GM10266 (cell line): ENCODE results near the gene GARIN5A.

ENCODE experiments used
- DNase-seq: peaks from one replicate; pipeline ENCODE4 v3.0.0; 2012; ENCODE audit errors: extremely low spot score
- CTCF ChIP-seq: IDR thresholded peaks from 2 replicates; pipeline ENCODE4 v1.5.1; 2012; ENCODE audit warnings: mild to moderate bottlenecking, low read depth; ENCODE audit not compliant: control insufficient read depth, insufficient read depth; ENCODE audit errors: missing control alignments

GARIN5A gene

DNA sequence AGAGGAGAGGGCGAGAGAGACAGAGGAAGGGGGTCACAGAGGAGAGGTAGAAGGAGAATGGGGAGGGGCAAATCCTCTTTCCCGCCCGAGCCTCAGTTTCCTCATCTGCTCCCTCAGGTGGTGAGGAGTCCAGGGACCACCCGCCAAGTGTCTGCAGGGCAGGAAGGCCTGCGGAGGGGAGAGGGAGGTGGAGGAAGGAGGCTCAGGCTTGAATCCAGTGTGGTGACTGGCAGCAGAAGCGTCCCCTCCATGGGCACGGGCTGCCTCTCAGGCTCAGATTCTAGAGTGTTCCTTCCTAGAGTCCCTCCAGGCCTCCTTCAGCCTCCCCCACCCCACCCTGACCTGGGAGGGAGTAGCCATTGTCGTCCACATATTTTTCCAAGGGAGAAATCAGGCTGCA lies 16.5 kb upstream of the GARIN5A start:
- no peak for DNase-seq
- no peak for TF ChIP-seq CTCF

DNA sequence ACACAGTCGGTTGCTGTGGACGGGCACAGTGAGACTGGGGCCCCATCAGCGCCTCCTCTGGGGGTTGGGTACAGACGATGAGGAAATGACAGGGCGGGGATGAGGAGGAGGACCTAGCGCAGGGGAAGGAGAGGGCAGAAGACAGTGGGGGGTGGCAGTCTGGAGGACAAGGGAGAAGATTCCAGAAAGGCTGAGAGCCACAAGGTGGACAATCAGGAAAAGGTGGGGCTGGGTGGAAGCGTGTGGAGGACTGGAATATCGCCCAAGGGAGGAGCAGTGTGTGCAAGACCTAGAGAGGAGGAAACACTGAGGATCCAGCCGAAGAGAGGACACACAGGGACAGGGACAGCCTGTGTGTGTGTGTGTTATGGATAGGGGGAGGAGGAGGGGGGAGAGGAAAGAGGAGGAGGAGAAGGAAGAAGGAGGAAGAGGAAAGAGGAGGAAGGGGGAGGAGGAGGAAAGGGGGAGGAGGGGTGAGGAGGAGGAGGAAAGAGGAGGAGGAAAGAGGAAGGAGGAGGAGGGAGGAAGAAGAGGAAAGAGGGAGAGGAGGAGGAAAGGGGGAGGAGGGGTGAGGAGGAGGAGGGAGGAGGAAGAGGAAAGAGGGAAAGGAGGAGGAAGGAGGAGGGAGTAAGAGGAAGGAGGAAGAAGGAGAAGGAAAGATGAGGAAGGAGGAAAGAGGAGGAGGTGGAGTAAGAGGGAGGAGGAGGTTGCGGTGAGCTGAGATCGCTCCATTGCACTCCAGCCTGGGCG lies 15.8 kb upstream of the GARIN5A start:
- no peak for TF ChIP-seq CTCF
- DNase-seq = no peak

- DNase-seq = no peak
- TF ChIP-seq CTCF = no peak
These were observed 14.4 kb upstream of the GARIN5A start for GRCh38 chr19:50490991-50491472.

DNA sequence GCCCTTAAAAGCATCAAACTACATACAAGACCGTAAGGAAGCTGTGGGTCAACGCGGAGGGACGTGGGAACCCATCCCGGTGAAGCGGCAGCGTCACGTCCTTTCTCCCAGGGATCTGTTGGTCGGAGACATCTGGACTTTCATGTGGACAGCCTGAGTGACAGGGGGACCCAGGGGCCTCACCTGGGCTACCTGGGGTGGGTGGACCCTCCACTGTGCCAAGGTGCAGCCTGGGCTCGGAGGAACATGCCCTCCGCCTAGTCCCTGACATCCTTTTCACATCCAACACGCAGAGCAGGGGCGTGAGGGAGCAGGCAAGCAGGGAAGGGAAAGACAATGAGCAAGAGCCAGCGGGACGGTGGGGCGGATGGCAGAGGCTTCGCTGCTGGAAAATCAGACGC lies 13.8 kb upstream of the GARIN5A start:
- no peak for DNase-seq
- no peak for TF ChIP-seq CTCF

DNA sequence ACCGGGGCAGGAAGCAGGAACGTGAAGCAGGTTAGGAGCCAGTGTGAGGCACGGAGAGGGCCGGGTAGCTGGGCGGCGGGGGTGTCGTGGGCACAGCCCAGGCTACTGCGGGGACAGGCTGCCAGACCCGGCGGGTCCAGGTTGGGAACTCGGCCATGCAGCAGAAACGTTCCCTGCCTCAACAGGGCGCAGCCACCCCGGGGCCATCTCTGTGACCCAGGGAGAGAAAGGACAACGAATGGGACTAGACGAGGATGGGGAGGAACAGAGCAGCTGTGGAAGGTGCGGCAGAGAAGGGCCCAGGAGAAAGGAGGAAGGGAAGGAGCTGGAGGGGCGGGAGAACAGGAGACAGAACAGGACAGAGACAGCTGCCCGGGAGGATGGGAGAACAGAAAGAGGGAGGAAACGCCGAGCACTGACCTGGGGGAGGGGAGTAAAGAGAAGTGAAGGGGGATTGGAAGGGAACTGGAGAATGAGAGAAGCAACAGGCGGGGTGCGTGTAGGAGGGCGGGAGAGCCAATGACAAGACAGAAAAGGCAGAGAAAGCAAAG lies 12.9 kb upstream of the GARIN5A start:
- no peak for TF ChIP-seq CTCF
- no peak for DNase-seq

DNA sequence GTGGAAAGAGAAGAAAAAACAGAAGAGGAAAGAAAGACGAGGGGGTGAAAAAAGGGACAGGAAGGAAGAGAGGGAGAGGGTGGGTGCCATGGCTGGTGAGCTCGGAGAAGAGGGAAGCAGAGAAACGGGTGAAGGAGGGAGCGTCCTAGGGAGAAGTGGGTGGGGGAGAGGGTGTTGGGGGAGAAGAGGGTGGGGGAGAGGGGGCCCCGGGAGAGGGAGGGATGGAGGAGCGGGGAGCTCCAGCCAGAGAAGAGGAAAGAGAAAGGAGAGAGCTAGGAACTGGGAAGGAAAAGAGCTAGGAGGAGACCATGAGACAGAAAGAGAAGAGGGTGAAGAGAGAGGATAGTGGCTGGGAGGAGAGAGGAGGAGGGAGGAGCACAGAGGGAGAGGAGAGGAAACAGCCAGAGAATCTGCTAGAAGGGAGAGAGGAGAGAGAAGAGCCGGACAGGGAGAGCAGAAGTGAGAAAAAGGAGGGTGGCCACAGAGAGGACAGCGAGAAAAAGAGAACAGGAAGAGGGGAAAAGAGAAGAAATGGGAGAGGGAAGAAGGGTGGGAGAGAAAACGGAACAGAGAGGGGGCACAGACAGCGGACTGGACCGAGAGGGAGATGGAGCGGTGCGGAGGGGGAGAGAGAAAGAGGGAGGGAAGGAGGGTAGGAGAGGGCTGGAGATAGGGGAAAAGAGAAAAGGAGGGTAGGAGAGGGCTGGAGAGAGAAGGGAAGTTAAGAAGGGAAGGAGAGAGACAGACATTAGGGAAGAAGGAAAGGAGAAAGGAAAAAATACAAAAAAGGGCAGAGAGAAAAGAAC lies 11.9 kb upstream of the GARIN5A start:
- DNase-seq = no peak
- no peak for TF ChIP-seq CTCF
